Stimulated activated CD4-positive, alpha-beta T cell treated with anti-CD3 and anti-CD28 coated beads, Interleukin-4, amount 100 ng/mL, for 1 hour (primary cell): ENCODE measurements around the gene ITGA2B.
"Not testable (repeated sequence)": the region's sequence is repeated elsewhere in the genome, so short reads cannot be mapped to it uniquely, and the experiment has no call there.

ENCODE experiments used
- DNase-seq: peaks from one replicate; pipeline ENCODE4 v3.0.0-alpha.2; 2020

Gene ITGA2B

GRCh38 chr17:44390250-44390870 is 911 bp upstream of the ITGA2B start:
- DNase-seq, result no peak

- DNase-seq, result no peak
These were observed 314 bp upstream of the ITGA2B start for GRCh38 chr17:44389723-44390202.

- no peak for DNase-seq
These were observed 1.6 kb downstream of the ITGA2B start for GRCh38 chr17:44387804-44388203.

GRCh38 chr17:44386182-44386525 is 3.3 kb downstream of the ITGA2B start:
- no peak for DNase-seq

GRCh38 chr17:44385287-44386181 is 3.9 kb downstream of the ITGA2B start:
- peak; percentile 86 for DNase-seq

GRCh38 chr17:44384823-44385286 is 4.6 kb downstream of the ITGA2B start:
- no peak for DNase-seq

- no peak for DNase-seq
These were observed 5.1 kb downstream of the ITGA2B start for GRCh38 chr17:44384281-44384822.

- no peak for DNase-seq
These were observed 5.6 kb downstream of the ITGA2B start for GRCh38 chr17:44383861-44384260.

GRCh38 chr17:44383363-44383762 is 6.1 kb downstream of the ITGA2B start:
- no peak for DNase-seq

- no peak for DNase-seq
These were observed 6.5 kb downstream of the ITGA2B start for GRCh38 chr17:44382917-44383316.

GRCh38 chr17:44381810-44382305 is 7.6 kb downstream of the ITGA2B start:
- no peak for DNase-seq

GRCh38 chr17:44380767-44381166 is 8.7 kb downstream of the ITGA2B start:
- DNase-seq, result no peak

- DNase-seq, result no peak
These were observed 9.6 kb downstream of the ITGA2B start for GRCh38 chr17:44379887-44380286.

- no peak for DNase-seq
These were observed 11.2 kb downstream of the ITGA2B start for GRCh38 chr17:44378171-44378705.

- DNase-seq, result no peak
These were observed 12.7 kb downstream of the ITGA2B start for GRCh38 chr17:44376779-44377178.

GRCh38 chr17:44376124-44376523 is 13.3 kb downstream of the ITGA2B start:
- no peak for DNase-seq

- no peak for DNase-seq
These were observed 14.0 kb downstream of the ITGA2B start for GRCh38 chr17:44375196-44376017.

- no peak for DNase-seq
These were observed 14.9 kb downstream of the ITGA2B start for GRCh38 chr17:44374306-44375195.

GRCh38 chr17:44372036-44372435 is 17.4 kb downstream of the ITGA2B start:
- no peak for DNase-seq

- not testable (repeated sequence) for DNase-seq
These were observed 19.9 kb downstream of the ITGA2B start for GRCh38 chr17:44369414-44370023.
